Right lung (tissue), 5 donors: Measurements from ENCODE around the gene CDHR4. TPM values are rescaled to one million over a fixed set of nuclear protein-coding genes. Genes with fewer than 3 reads are reported as not detected.
"Not testable (repeated sequence)": the region's sequence is repeated elsewhere in the genome, so short reads cannot be mapped to it uniquely, and the experiment has no call there.

Experiments
- DNase-seq, 2 donors: peaks; one replicate each; pipeline ENCODE4 v3.0.0-alpha.2; 2013
- polyA plus RNA-seq, 5 donors: library from polyadenylated mRNA; unstranded; fragments of 120-200 nt; gene quantifications; one replicate each; pipeline versions ENCODE4 v1.2.1 to v1.2.3, GENCODE V29; 2013; ENCODE audit warnings: inconsistent platforms in 1 of 5, low replicate concordance in 1 of 5; ENCODE audit not compliant: insufficient read length in 5 of 5, insufficient read depth in 1 of 5

Gene CDHR4
- polyA plus RNA-seq, 5 donors = 0.73 to 5.8 (median 4.5) TPM

DNA sequence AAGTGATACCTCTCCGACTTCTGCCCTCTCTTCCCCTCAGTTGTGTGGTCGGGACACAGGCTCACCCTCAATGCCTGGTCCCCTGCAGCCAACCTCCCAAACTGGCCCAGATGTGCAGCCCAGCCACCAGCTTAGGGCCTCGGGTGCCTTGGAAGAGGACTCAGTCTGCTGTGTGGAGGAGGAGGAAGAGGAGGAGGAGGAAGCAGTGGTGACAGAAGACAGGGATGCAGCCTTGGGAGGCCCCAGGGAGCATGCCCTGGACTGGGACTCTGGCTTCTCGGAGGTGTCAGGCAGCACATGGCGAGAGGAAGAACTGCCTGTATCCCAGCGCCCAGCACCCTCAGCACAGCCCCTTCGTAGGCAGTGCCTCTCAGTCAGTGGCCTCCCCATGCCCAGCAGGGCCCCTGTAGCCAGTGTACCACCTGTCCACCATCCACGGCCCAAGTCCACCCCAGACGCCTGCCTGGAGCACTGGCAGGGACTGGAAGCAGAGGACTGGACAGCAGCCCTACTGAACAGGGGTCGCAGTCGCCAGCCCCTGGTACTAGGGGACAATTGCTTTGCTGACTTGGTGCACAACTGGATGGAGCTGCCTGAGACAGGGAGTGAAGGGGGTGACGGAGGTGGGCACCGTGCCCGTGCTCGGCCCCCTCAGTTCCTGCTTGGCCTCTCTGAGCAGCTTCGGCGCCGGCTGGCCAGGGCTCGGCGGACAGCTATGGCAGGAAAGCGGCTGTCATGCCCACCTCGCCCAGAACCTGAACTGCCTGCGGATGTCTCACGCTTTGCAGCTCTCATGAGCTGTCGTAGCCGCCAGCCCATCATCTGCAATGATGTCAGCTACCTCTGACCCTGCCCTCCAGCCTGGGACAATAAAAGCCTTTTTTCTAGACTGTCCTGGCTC is 4.7 kb upstream of the CDHR4 start:
- no peak for DNase-seq

DNA sequence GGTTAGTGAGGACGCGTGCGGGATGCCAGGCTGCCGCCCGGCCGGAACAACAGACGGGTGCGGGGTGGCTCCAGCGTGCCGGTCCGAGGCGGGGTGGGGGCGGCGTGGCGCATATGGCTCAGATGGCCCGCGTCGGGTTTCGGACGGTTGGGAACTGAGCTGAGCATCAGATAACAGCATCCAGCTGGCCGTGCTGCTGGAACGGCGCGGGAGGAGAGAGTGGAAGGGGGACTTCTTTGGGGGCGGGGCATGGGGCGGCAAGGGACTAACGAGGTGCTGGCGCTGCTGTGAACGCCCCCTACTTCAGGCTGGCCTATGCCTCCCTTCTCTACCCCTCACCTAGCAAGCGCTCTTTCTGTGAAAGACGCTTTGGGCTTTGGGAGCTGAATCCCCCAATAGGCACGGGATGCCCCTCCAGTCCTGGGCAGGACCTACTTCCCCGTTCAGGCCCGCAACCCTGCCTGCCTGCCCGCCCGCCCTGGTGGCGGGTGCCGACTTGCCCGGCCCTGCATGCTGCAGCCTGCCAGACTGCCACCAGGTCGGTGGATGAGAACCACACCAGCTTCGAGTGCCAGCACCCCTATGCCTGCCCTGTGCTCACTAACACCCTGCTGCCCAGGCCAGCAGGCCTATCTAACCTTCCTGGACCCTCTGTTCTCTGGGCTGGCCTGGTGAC is 3.9 kb upstream of the CDHR4 start:
- DNase-seq = peak; percentile 79 to 84

DNA sequence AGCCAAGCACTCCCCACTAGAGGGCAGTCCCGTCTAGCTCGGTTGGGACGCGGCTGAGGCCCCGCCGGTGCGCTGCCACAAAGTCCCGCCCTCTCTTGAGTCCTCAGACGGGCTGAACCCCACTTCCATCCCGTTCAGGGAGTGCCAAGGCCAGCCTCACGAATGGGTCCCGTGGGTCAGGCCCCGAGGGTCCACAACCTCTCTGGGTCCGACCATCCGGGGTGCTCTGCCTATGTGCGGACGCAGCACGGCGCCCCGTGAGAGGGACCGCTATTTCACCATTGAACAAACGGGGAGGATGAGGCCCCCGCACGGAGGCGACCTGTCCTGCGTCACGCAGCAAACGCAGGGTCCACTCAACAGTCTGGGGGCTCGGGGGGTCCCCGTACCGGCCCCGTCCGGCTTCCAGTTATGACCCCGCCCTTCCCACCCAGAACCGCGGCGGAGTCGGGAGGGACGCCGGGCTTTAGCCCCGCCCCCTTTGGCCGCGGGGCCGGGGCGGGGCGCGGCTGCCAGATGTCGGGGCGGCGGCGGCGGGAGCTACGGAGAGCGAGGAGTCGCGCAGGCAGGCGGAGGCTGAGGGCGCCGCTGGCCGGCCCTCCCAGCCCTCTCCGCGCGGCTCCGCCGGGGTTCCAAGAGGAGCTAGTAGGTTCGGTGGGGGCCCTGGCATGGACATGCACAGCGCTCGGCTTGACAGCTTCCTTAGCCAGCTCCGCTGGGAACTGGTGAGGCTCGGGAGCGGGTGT is 3.2 kb upstream of the CDHR4 start, which contains the start of gene INKA1:
Gene INKA1 (plus strand): TSS at position 543 of the 746 bp plus-strand sequence. CDS start 132 bp downstream, at position 675.
- DNase-seq = peak; percentile 86 to 89

DNA sequence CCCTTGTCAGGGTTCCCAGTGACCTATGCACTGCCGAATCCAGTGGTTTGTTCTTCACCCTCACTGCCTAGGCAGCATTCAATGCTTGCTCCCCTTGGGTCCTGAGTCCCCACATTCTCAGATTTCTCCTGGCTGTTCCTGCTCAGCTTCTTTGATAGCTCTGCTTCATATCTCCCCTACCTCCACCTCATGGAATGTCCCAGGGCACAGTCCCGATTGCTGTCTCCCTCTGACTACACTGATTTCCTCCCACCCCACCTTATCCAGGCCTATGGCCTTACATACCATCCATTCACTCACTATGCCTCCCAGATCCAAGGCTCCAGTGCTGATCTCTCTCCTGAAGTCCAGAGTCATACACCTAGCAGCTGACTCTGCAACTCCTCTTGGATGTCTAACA is 1.5 kb upstream of the CDHR4 start:
- no peak for DNase-seq

DNA sequence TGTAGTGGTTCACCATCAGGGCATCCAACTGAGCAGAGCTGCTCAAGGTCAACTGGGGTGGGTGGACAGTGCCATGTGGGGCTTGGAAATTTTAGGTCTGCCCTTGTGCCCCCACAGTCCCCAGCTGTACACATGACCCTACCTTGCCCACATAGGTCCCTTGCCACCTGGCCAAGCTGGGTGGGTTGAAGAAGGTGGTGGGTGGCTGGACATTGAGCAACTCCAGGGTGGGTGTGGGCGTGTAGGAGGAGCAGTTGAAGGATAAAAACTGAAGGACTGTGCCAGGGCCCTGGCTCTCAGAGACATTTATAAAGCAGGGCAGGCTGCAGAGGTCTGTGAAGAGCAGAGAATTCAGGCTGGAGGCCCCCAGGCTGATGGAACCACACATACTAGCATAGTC is 568 bp downstream of the CDHR4 start:
- no peak for DNase-seq

DNA sequence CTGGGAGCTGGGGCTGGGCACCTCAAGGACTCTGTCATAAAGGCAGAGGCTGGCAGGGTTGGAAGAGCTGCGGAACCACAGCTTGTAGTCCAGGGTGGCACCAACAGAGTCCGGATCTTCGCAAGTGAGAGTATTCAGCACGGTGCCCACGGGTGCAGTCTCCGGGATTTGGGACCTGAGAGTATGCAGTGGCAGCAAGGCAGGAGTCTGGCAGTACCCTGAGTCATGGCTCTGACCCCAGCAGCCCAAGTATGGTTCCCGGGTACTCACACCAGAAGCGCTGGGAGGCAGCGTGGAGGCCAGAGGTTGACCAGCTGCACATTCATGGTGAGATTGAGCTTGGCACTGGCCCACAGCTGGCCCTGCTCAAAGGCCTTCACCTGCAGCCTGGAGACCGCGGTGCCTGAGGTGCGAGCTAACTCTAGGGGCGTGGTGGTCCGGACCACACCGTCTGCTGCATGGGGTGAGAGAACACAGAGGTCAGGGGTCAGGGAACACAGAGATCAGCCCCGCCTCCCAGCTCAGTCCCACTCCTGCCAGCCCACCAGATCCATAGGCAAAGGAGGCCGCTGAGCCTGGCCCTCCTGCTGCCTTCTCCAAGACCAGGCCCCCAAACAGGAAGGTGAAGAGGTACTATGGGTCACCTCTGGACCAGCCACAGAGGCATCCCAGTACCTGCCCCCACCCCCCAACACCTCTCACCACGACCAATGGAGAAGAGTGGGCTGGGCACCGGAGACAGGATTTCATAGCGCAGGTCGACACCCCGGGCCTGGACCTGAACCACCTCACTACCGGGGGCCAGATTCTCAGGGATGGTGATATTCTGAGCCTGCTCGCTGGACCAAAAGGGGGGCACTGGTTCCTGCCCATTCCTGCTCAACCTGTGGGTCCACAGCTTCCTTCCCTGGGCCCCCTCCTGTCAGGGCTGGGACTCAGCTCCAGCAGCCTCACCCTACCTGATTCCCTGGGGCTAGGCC is 4.5 kb downstream of the CDHR4 start:
- no peak for DNase-seq

DNA sequence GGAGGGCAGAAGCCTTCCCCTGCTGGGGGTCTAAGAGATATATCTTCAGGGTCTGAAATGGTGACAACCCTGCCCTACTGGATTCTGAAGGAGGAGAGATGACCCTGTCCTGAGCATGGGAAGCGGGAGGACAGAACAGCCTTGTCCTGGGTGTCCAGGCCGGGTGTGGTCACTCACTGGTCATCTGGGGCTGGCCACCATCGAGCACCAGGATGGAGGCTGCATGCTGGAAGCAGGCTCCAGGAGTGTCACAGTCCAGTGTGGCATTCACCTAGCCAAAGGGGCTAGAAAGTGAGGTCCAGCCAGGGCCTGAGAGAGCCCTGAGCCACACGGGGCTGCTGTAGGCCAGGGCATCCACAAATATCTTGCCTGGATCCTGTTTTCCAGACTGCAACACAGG is 5.2 kb downstream of the CDHR4 start:
- no peak for DNase-seq

DNA sequence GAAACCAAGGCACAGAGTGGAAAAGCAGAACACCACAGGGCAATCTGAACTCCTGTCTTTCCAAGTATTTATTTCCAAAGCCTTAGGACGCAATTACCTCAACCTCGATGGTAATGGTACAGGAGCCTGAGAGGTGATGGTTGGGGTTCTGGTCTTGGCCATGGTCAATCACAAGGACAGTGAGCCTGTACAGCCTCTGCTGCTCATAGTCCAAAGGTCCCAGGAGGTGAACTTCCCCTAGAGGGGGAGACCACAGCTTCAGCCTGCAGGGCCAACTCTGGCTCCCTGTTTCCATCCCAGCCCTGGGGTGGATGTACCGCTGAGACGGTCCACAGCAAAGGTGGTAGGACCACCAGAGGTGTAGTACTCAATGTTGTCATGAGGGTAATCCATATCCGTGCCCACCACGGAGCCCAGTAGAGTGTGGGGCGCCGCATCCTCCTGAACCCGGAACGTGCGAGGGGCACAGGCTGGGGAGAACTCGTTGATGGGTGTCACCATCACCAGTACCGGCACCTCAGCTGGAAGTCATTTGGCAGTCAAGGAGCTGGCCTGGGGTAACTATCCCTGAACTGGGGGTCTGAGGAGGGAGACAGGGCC is 6.1 kb downstream of the CDHR4 start:
- no peak for DNase-seq

DNA sequence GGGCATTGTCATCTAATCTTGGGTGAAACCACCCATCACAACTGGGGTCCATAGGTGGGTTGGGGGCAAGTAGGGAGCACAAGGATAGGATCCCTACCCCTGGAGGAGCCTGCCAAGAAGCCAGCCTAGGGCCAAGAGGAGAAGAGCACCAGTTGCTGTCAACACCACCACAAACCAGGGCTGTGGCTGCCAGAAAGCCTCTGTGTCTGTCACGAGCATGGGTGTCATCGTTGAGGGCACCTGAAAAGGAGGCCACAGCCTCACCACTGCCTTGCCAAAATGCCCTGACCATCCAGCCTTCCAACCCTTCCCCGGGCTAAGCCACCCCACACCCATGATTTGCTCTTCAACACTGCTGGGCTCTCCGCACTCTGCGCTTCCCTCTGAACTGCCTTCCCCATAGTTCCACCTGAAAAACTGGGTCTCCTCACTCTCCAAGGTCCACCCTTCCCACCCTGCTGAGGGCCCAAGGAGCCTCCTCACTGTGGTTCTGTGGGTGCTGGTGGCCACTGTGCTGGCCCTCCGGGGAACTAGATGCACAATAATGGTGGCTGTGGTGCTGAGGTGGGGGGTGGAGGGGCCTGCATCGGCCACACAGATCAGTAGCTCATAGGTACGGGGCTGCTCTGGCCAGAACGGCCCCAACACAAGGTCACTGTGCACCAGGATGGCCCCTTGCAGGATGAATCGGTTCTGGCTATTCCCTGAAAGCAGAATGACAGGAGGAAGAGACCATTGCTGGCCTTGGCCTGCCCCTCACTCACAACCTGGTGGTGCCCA is 7.1 kb downstream of the CDHR4 start:
- DNase-seq = no peak

DNA sequence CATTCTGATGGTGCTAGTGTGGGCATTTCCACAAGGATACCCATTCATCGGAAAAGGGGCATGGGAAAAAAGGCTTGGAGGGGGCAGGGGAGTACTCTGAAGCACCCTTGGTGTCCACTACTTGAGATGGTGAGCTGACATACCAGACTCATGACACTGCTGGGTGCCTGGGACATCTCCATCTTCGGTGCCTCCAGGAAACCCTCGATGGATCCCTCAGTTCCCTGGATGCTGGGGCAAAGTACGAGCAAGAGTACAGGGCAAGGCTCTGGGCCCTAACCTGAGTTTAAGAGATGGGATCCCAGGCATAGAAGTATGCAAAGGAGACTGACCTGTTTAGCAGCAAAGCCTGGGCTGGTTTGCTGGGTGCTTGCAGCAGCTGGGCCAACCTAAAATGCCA is 8.1 kb downstream of the CDHR4 start:
- DNase-seq = no peak

DNA sequence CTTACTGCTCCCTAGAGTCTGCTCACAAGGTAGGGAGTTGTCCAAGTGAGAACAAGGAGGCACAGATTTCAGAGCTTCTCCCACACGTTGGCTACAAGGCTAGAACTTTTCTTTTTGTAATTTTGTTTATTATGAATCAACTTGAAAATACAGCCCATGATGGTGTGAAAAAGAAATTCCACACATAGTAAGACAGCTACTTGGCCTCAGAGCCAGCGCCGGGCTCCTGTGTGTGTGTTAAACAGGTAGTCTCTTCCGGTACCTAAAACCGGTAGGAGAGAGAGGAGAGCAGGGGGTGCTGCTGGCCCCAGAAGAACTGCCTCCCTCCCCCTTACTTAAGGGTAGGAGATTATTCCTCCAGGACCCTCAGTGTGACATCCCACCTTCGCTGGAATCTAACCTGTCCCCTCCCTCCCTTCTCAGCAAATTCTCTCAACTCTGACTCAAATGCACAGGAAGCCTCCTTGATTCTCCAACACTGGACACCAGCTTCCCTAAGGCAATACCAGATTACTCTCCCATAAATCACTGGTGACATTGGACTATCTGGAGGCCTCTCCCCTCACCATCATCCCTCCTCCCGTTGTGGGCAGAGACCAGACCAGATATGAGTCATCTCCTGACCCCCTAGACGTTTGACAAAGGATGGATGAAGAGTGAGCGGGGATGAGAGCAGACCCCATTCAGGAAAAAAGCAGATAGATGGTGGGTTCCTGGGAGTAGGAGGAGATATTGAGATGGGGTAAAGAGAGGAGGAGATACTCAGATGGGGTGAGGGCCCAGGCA is 8.9 kb downstream of the CDHR4 start:
- no peak for DNase-seq

DNA sequence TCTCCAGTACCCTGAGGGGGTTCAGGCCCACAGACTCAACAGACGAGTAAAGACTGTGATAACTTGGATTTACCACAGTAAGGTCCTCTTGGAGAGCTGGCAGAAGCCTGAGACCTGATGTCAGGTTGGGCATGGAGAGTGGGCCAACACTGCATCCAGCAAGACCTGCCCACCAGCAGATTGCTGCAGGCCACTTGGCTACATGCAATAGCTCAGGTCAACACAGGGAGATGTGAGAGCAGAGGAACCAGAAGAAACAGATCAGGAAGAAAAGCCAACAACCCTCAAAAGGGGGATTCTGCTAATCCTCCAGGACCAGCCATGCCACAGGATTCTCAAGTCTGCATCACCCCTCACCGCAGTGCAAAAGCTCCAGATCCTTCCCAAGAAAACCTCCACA is 11.6 kb downstream of the CDHR4 start:
- DNase-seq = no peak

DNA sequence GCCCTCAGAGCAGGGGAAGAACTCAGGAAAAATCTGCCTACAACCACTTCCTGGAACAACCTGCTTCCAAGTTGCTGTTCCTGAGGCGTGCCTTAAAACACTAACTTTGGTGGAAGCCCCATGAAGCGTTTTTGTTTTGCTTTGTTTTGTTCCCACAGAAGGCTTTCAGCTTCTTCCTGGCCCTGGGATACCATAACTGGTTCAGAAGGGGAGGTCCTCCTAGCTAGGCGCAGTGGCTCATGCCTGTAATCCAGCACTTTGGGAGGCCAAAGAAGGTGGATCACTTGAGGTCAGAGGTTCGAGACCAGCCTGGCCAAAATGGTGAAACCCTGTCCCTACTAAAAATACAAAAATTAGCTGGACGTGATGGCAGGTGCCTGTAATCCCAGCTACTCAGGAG is 12.1 kb downstream of the CDHR4 start:
- DNase-seq = no peak

DNA sequence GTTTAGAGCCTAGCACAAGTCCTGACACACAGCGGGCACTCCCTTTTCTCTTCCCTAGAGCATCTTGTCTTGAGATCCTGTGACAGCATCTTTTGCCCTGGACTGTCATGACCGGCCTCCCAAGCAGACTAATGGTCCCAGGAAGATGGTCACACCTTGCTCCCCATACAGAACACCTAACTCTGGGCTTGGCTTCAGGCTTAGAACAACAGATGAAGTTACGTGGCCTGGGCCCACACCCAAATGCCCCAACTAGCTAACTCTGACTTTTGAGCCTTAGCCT is 12.6 kb downstream of the CDHR4 start:
- no peak for DNase-seq

DNA sequence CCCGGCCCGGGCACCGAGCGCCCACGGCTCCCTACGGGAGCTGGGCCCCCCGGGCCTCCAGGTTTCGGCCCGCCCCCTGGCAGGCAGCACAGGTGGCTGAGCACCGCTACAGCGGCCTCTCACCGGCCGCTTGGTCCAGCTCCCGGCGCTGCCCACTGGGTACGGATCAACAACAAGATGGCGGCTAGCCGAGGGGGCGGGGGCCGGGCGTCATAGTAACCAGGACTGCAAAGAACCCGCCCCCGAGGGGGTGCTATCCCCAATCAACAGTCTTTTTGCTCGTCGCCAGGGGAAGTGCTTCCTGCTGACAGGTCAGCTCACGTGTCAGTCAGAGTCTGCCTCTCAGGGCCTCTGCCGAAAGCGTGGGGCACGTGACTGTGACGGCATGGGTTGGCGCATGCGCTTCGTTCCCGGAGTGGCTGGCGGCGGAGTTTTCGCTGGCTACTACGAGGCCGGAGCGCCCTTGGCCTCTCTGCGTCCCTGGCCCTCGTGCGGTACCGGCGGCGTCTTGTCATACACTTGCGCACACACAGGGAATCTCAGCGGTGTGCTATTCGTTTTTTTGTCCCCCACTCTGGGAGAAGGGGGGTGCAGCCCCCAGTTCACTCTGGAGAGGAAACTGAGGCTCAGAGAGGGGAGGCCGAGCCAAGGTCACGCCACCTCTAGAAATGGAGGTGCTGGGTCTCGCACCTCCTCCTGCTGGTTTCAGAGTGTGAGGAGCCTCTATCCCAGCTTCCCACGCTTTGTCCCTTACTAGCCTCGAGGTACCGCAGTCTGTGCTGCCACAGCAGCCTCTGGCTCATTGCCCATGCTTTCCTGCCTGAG is 13.1 kb downstream of the CDHR4 start, which contains the start of gene IP6K1:
Gene IP6K1 (minus strand): TSS at position 186 of the 825 bp plus-strand sequence. CDS start 38,502 bp downstream, outside the sequence.
- peak; percentile 100 for DNase-seq

DNA sequence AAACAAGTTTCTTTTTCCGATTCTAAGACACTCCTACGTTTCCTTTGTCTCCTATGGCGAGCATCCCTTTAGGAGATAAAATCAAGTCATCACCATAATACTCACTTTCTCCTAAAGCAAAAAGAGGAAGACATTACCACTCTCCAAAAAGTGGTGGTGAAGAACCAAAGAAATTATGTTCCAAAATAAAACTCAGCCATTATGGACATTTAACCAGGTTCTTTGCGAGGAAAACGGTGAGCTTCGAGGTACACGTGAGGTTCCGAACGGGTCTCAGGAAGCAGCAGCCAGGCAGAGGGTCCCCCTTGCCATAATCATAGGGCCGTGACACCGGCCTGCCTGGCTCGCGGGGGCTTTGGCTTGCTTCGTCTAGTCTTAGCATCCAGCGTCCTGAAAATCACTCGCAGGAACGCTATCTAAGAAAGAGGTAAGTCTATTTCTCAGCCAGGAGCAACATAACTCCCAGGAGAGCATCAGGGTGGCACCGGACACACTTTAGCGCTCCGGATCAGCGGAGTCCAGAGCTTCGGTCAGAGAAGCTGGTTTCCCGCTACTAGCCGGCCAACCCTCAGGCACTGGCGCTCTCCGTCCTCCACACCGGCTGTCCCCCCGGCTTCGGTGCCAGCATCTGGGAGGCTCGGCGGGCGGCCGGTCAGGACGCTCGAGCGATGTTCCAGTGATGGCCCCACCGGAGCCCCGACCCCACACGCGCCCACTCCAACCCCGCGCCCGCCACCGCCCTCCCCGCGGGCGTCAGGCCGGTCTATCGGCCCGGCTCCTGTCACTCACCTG is 13.9 kb downstream of the CDHR4 start:
- DNase-seq = peak in 1 of 2 donors; percentile 16

DNA sequence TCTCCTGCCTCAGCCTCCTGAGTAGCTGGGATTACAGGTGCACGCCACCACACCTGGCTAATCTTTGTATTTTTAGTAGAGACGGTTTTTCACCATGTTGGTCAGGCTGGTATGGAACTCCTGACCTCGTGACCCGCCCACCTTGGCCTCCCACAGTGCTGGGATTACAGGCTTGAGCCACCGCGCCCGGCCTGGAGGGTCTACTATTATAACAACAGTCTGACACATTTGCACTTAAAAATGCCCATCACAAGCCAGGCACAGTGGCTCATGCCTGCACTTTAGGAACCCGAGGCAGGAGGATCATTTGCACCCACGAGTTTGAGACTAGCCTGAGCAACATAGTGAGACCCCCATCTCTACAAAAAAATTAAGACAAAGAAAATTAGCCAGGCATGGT is 17.4 kb downstream of the CDHR4 start:
- not testable (repeated sequence) for DNase-seq
